CD4-positive, alpha-beta T cell (primary cell): ENCODE measurements around the gene RPGRIP1L. TPM values are rescaled to one million over a fixed set of nuclear protein-coding genes. Genes with fewer than 3 reads are reported as not detected.
"Not testable (repeated sequence)": the region's sequence is repeated elsewhere in the genome, so short reads cannot be mapped to it uniquely, and the experiment has no call there.

Experiments used
- ATAC-seq: fragments of 200-7000 bp; cut with Tn5 transposase; one replicate; pipeline ENCODE4 v1.10.0; 2022; ENCODE audit warnings: mild to moderate bottlenecking; ENCODE audit not compliant: poor library complexity
- CTCF ChIA-PET: fragments of 350-600 bp; sonication (Branson Sonifier 250); formaldehyde crosslinking; loops from one replicate; lab custom pipeline; 2021; ENCODE audit warnings: antibody characterized with exemption, inconsistent platforms; lab: Charles Lee
- POLR2A ChIA-PET: fragments of 350-600 bp; sonication (Branson Sonifier 250); formaldehyde crosslinking; loops from one replicate; lab custom pipeline; 2021; ENCODE audit warnings: antibody characterized with exemption, inconsistent platforms; lab: Charles Lee
- DNase-seq, 14 experiments: peaks; one replicate each; pipeline ENCODE4 v3.0.0-alpha.2; 2013 to 2020; ENCODE audit warnings: mixed read lengths in 2 of 14
- H3K27ac ChIP-seq, 2 donors: one replicate each; pipeline versions ENCODE4 v1.5.1 to v1.7.0; 2013; ENCODE audit warnings: low read length in 2 of 2, low read depth in 1 of 2, mild to moderate bottlenecking in 1 of 2
- H3K27me3 ChIP-seq, 2 experiments: 1 replicate in 1 of 2; 2 replicates in 1 of 2; pipeline versions ENCODE4 v1.6.1 to v1.7.0; 2013; ENCODE audit warnings: low read length in 2 of 2, control low read depth in 1 of 2, mild to moderate bottlenecking in 1 of 2, moderate library complexity in 1 of 2; ENCODE audit not compliant: insufficient read depth in 2 of 2, control insufficient read depth in 1 of 2
- H3K36me3 ChIP-seq: one replicate; pipeline ENCODE4 v1.6.1; 2013; ENCODE audit warnings: low read length, control low read depth; ENCODE audit not compliant: insufficient read depth
- H3K4me1 ChIP-seq: one replicate; pipeline ENCODE4 v1.6.1; 2013; ENCODE audit warnings: low read length, control low read depth; ENCODE audit not compliant: insufficient read depth
- H3K4me3 ChIP-seq: one replicate; pipeline ENCODE4 v1.5.1; 2013; ENCODE audit warnings: mild to moderate bottlenecking, low read length, moderate library complexity
- H3K9me3 ChIP-seq, 2 experiments: 1 replicate in 1 of 2; 2 replicates in 1 of 2; pipeline versions ENCODE4 v1.6.1 to v1.7.0; 2013; ENCODE audit warnings: low read length in 2 of 2, mild to moderate bottlenecking in 2 of 2, control low read depth in 1 of 2, moderate library complexity in 1 of 2; ENCODE audit not compliant: control insufficient read depth in 1 of 2, insufficient read depth in 1 of 2
- H3K27ac Mint-ChIP-seq: one replicate; pipeline ENCODE4 v1.8.0; 2020; ENCODE audit warnings: mixed read lengths
- H3K27me3 Mint-ChIP-seq: one replicate; pipeline ENCODE4 v1.8.0; 2021; ENCODE audit warnings: mixed read lengths
- H3K36me3 Mint-ChIP-seq: one replicate; pipeline ENCODE4 v1.8.0; 2021; ENCODE audit warnings: low read depth, mixed read lengths
- H3K4me1 Mint-ChIP-seq: one replicate; pipeline ENCODE4 v1.8.0; 2021; ENCODE audit warnings: low read depth, mixed read lengths
- H3K4me3 Mint-ChIP-seq: one replicate; pipeline ENCODE4 v1.8.0; 2020; ENCODE audit warnings: mild to moderate bottlenecking, mixed read lengths
- H3K9me3 Mint-ChIP-seq: one replicate; pipeline ENCODE4 v1.8.0; 2020; ENCODE audit warnings: mixed read lengths
- intact Hi-C, 2 experiments: fragments of 100-400 bp; cut with DNase I in 1 of 2; cut with micrococcal nuclease in 1 of 2; formaldehyde crosslinking; loops; one replicate each; pipeline versions ENCODE4 v1.15.1 to v1.9.0; 2023 to 2025; cut with DNase I, micrococcal nuclease
- total RNA-seq, 174 experiments: library from RNA in 2 of 174; stranded (reverse) in 2 of 174; gene quantifications; one replicate each; pipeline ENCODE4 v1.2.3 and lab custom pipeline; 2021 to 2026
- TF ChIP-seq, protein P1 (sequence below): fragments of 200-600 bp; IDR thresholded peaks from one replicate; pipeline ENCODE4 v1.8.0; 2022; ENCODE audit warnings: antibody characterized with exemption, mild to moderate bottlenecking

RPGRIP1L gene
- total RNA-seq, 2 experiments from 2014 or later, result 2.4 to 2.5 TPM

DNA sequence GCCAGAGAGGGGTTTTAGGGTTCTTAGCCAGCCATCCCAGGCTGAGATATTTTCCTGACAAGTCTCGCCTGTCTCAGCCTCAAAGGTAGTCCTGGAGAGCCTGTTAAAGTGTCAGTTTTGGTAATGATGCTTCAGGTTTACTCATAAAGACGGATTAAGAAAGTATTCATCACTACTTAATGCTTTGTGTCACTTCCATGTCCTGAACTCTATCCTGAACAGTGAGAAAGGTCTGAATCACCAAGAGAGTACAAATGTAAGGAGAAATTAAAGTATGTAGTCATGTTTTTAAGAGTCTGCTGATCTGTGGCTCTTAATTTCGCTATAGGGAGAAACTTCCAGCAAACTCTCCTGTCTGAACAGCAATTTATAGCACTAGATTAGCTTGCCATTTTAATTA is 14.0 kb downstream of the RPGRIP1L start:
- H3K4me3 ChIP-seq, result no peak overlapping the region
- no peak overlapping the region for H3K27ac ChIP-seq
- peaks cover 26% of the 10 kb centered on the region for H3K36me3 Mint-ChIP-seq
- H3K4me1 Mint-ChIP-seq, result no peaks in the 10 kb centered on the region
- H3K27me3 ChIP-seq, result no peaks in the 10 kb centered on the region
- DNase-seq, result no peak
- ChIA-PET CTCF (interaction anchor here (1.2 kb wide), 1 partner anchor 15 kb away, joined by 5 read pairs; the partner anchor contains the start of genes FTO and RPGRIP1L), POLR2A (no interaction called here)
- no peak for ATAC-seq
- no peaks in the 10 kb centered on the region for H3K36me3 ChIP-seq
- H3K27me3 Mint-ChIP-seq, result no peaks in the 10 kb centered on the region
- intact Hi-C loops, result no loop called here
- H3K9me3 Mint-ChIP-seq, result no peaks in the 10 kb centered on the region
- no peaks in the 10 kb centered on the region for H3K4me1 ChIP-seq
- no peak overlapping the region for H3K27ac Mint-ChIP-seq
- H3K4me3 Mint-ChIP-seq, result no peak overlapping the region
- H3K9me3 ChIP-seq, result no peaks in the 10 kb centered on the region
- TF ChIP-seq, protein P1, sequence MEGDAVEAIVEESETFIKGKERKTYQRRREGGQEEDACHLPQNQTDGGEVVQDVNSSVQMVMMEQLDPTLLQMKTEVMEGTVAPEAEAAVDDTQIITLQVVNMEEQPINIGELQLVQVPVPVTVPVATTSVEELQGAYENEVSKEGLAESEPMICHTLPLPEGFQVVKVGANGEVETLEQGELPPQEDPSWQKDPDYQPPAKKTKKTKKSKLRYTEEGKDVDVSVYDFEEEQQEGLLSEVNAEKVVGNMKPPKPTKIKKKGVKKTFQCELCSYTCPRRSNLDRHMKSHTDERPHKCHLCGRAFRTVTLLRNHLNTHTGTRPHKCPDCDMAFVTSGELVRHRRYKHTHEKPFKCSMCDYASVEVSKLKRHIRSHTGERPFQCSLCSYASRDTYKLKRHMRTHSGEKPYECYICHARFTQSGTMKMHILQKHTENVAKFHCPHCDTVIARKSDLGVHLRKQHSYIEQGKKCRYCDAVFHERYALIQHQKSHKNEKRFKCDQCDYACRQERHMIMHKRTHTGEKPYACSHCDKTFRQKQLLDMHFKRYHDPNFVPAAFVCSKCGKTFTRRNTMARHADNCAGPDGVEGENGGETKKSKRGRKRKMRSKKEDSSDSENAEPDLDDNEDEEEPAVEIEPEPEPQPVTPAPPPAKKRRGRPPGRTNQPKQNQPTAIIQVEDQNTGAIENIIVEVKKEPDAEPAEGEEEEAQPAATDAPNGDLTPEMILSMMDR, result no peak

DNA sequence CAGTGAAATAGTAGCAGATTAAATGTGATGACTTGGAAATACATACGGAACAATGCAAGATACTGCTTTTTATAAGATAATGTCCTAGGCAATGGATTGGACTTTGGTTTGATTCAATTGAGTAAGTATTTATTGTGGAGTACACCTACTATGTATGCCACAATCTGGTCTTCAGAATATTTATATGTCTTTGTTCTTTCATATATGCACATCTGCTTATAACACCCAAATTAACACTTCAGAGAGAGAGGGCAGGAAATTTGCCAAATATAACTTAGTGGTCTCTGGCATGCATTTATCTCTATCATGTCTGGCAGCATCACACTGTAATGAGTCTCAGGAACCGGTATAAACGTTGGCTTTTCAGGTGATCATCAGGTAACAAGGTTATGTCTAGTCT is 16.9 kb downstream of the RPGRIP1L start:
- POLR2A ChIA-PET, result no interaction called here
- Mint-ChIP-seq H3K36me3 (peaks cover 30% of the 10 kb centered on the region), H3K4me1 (no peaks in the 10 kb centered on the region), H3K4me3 (no peak overlapping the region), H3K27ac (no peak overlapping the region), H3K9me3 (no peaks in the 10 kb centered on the region), H3K27me3 (no peaks in the 10 kb centered on the region)
- Histone ChIP-seq H3K4me3 (no peak overlapping the region), H3K4me1 (no peaks in the 10 kb centered on the region), H3K9me3 (no peaks in the 10 kb centered on the region), H3K27ac (no peak overlapping the region), H3K27me3 (no peaks in the 10 kb centered on the region), H3K36me3 (no peaks in the 10 kb centered on the region)
- TF ChIP-seq, protein P1, result no peak
- DNase-seq, result no peak
- intact Hi-C loops, result no loop called here
- no peak for ATAC-seq
- CTCF ChIA-PET, result interaction anchor here (0.7 kb wide), 1 partner anchor 16 kb away, joined by 3 read pairs; no protein-coding TSS in a partner anchor

DNA sequence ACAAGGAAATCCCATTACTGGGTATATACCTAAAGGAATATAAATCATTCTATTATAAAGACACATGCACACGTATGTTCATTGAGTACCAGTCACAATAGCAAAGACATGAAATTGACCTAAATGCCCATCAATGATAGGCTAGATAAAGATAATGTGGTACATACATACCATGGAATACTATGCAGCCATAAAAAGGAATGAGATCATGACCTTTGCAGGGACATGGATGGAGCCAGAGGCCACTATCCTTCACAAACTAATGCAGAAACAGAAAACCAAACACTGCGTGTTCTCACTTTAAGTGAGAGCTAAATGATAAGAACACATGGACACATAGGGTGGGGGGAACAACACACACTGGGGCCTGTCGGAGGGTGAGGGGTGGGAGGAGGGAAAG is 18.3 kb downstream of the RPGRIP1L start:
- POLR2A ChIA-PET, H3K36me3 ChIP-seq, intact Hi-C loops, H3K27me3 ChIP-seq, H3K4me3 ChIP-seq, H3K4me1 ChIP-seq, H3K27me3 Mint-ChIP-seq, DNase-seq, H3K4me1 Mint-ChIP-seq, H3K9me3 ChIP-seq, H3K27ac Mint-ChIP-seq, CTCF ChIA-PET, H3K27ac ChIP-seq, ATAC-seq, H3K4me3 Mint-ChIP-seq, H3K9me3 Mint-ChIP-seq: not testable (repeated sequence)
- H3K36me3 Mint-ChIP-seq, result peaks cover 30% of the 10 kb centered on the region

- no peaks in the 10 kb centered on the region for H3K27me3 Mint-ChIP-seq
- CTCF ChIA-PET, result no interaction called here
- Histone ChIP-seq H3K4me1 (no peaks in the 10 kb centered on the region), H3K27ac (no peak overlapping the region), H3K4me3 (no peak overlapping the region), H3K36me3 (no peaks in the 10 kb centered on the region), H3K9me3 (no peaks in the 10 kb centered on the region), H3K27me3 (no peaks in the 10 kb centered on the region)
- POLR2A ChIA-PET, result no interaction called here
- DNase-seq, result no peak
- peaks cover 25% of the 10 kb centered on the region for H3K36me3 Mint-ChIP-seq
- H3K9me3 Mint-ChIP-seq, result no peaks in the 10 kb centered on the region
- H3K4me1 Mint-ChIP-seq, result no peaks in the 10 kb centered on the region
- no peak for ATAC-seq
- H3K27ac Mint-ChIP-seq, result no peak overlapping the region
- intact Hi-C loops, result no loop called here
- H3K4me3 Mint-ChIP-seq, result no peak overlapping the region
- TF ChIP-seq, protein P1, result no peak
Measured at GRCh38 chr16:53681354-53681753, 22.3 kb downstream of the RPGRIP1L start.
